GM19025 (cell line): ENCODE data around the gene MACROD2.
"Not testable (repeated sequence)": the region's sequence is repeated elsewhere in the genome, so short reads cannot be mapped to it uniquely, and the experiment has no call there.

Source experiments
- ATAC-seq: cut with Tn5 transposase; IDR thresholded peaks from one replicate; pipeline ENCODE4 v1.9.1; 2021; ENCODE audit warnings: mild to moderate bottlenecking, low read depth, moderate library complexity; ENCODE audit not compliant: unreplicated experiment

MACROD2 gene

DNA sequence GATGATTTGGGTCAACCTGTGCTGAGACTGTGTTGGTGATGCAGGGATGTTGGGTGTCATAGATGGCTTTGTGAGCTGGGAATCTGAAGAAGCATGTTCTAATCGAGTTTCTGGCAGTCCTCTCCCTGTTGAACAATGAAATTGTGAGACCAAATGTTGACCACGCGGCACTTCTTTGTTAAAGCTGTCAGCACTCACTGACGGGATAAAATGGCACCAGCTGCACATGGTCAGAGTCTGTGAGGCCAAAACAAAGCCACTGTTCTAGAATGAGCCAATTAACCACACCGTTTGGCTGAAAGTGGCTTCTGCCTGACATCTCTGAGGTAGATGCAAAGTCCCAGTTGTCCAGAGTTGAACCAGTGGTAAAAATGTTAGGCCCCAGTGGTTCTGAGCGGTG lies 2015.7 kb downstream of the MACROD2 start:
- no peak for ATAC-seq

GRCh38 chr20:16011519-16011918 lies 2016.2 kb downstream of the MACROD2 start:
- no peak for ATAC-seq

- not testable (repeated sequence) for ATAC-seq
These were observed 2017.6 kb downstream of the MACROD2 start for GRCh38 chr20:16012934-16013333.

DNA sequence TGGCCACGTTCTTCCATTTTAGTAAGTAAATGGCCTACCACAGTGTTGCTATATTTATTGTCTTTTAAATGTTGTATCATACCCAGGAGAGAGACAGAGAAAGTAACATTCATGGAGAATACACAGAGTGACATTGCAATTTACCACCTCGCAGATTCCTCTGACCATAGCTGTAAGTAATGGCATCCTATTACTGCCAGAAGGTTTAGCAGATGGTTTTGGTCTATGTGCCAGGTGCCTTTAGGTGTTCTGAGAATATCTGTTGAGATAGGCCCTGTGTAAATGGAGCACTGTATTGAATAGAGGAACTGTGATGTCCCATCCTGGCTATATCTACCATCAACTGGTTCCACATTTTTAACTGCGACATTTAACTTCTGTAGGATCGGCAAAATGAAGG lies 2018.3 kb downstream of the MACROD2 start:
- no peak for ATAC-seq

GRCh38 chr20:16014436-16014835 lies 2019.1 kb downstream of the MACROD2 start:
- ATAC-seq = no peak

DNA sequence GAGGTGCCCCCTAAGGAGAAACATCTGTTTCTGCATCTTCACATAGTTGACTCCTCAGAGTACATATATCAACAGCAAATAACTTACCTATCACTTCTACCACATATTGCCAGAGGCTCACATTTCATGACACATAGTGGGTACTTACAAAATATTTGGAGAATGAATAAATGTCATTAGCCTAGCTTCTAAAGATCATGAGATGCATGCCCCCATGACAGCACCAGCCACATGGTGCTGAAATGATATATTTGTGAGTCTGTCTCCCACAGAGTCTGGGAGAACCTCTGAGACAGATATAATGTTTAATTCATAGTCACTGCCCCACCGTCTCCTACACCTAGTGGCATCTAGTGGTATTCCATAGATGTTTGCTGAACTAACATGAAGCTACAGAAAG lies 2022.3 kb downstream of the MACROD2 start:
- ATAC-seq = no peak

DNA sequence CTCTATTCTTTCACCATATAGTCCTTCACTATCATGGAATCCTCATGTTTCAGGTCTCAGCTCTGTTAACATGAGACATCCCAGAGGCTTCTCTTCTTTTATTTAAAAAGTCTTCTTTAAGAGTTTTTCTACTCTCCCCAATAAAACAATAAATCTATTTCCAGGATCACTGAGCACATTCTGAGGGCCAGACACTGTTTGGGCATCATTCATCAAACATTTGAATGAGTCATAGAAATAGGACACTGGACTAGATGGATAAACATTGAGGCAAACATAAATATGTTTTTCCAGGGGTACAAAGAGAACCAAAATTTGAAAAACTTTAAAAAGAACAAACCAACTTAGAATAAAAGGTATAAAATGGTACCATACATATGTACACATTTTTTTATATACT lies 2023.6 kb downstream of the MACROD2 start:
- no peak for ATAC-seq

- no peak for ATAC-seq
These were observed 2025.7 kb downstream of the MACROD2 start for GRCh38 chr20:16020971-16021370.

DNA sequence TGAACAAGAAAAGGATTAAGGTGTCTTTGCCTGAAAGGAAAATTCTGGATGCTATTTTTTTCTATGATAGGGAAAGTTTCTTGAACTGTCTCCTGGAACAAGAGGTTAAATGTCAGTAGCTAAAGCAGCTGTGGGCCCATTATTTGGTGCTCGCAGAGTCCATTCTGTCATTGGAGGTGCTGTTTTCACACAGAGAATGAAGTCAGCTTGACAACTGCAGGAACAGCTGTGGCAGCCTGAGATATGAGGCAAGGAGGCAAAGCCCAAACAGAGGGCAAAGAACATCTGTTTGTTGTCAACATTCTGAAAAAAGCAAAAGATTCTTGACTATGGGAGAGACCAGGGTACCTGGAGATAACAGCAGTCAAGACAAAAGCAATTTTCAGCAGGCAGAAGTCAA lies 2029.8 kb downstream of the MACROD2 start:
- ATAC-seq = no peak

DNA sequence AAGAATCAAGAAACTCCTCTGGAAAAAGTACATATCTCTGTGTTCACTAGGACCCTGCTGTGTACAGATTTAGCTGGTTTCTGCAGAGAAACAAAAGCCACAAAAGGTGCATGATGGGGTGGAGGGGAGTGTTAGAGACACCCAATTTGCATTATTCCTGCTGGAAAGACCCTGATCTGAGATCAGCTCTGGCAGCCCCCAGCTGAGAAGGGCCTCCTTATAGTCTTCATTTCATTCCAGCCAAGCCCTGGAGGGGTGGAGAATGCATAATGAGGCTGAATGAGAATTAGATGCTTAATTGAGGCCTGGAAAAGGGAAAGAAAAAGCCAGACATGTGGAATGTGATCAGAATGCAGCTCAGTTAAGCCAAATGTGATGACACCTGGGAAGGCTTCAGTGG lies 2032.4 kb downstream of the MACROD2 start:
- no peak for ATAC-seq

- ATAC-seq = no peak
These were observed 2033.6 kb downstream of the MACROD2 start for GRCh38 chr20:16028923-16029322.

GRCh38 chr20:16030253-16030652 lies 2034.9 kb downstream of the MACROD2 start:
- no peak for ATAC-seq

- ATAC-seq = no peak
These were observed 2040.3 kb downstream of the MACROD2 start for GRCh38 chr20:16035576-16035975.

DNA sequence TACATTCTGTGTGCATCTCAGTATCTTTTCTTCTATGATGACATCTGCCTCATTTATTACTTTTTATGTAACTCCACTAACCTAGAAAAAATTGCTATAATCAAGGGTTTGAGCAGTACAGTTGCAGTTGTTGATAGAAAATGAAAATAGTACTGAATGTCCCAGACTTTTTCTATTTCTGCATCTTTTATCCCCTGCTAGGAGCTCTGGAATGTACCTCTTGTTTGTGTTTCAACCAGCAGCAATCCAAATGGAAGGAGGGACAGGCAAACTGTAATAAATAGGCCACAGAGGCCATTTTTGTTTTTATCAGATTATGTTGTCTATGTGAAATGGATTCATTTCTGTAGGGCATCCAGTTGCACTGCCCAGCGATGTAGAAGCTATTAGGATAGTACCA lies 2041.0 kb downstream of the MACROD2 start:
- no peak for ATAC-seq

- no peak for ATAC-seq
These were observed 2045.4 kb downstream of the MACROD2 start for GRCh38 chr20:16040742-16041141.

- no peak for ATAC-seq
These were observed 2047.4 kb downstream of the MACROD2 start for GRCh38 chr20:16042731-16043130.

- ATAC-seq = no peak
These were observed 2048.6 kb downstream of the MACROD2 start for GRCh38 chr20:16043931-16044330.

- ATAC-seq = no peak
These were observed 2053.6 kb downstream of the MACROD2 start for GRCh38 chr20:16048876-16049275.

- ATAC-seq = no peak
These were observed 2054.3 kb downstream of the MACROD2 start for GRCh38 chr20:16049529-16050093.

DNA sequence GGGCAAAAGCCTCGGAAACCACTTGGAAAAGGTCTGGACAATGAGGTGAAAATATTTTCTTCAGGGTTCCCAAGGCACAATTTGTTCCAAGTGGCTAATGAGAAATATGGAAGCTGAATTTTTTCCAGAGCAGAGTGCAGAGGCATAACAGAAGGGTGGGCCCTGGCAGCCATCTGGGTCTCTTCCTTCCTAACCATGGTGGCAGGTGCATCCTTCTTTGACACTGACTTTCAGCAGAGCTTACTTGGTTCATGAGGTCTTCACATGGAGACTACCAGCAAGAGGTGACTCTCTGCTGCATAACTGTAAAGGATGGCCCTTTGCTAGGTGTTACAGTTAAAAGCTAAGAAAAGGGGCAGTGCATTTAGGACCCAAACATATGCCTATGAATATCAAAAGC lies 2055.1 kb downstream of the MACROD2 start:
- no peak for ATAC-seq

DNA sequence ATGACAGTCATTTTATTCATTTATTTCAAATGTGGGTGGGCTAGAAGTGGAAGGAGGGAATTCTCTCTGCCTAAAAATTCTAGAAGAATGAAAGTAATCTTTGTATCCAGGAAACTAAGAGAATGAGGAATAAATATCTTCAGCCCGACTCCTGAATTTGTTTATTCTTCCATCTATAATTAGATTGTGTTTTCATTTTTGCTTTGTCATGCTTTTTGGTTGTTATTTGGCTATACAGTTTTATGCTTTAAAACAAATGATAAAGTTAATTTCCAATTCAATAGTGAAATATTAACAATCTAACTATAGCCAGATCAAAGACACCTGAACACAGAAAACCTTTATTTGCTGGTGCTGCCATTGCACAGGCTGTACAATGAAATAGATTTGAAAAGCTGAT lies 2056.7 kb downstream of the MACROD2 start:
- no peak for ATAC-seq

- no peak for ATAC-seq
These were observed 2057.1 kb downstream of the MACROD2 start for GRCh38 chr20:16052456-16052855.

GRCh38 chr20:16054985-16055384 lies 2059.7 kb downstream of the MACROD2 start:
- no peak for ATAC-seq
